Cortex of kidney (tissue), 1 donor: ENCODE measurements around the gene VOPP1.

Experiments
- DNase-seq: peaks from one replicate; lab custom pipeline; 2025; lab: John Stamatoyannopoulos, UW

Gene VOPP1

GRCh38 chr7:55576753-55577152, 4.5 kb upstream of the VOPP1 start:
- DNase-seq: no peak

- no peak for DNase-seq
Observed at GRCh38 chr7:55575733-55576132, 3.4 kb upstream of the VOPP1 start.

GRCh38 chr7:55575098-55575497, 2.8 kb upstream of the VOPP1 start:
- no peak for DNase-seq

- DNase-seq: no peak
Observed at GRCh38 chr7:55574051-55574717, 1.9 kb upstream of the VOPP1 start.

GRCh38 chr7:55573234-55573900, 1.1 kb upstream of the VOPP1 start:
- no peak for DNase-seq

GRCh38 chr7:55571511-55572377, 558 bp downstream of the VOPP1 start:
- no peak for DNase-seq

GRCh38 chr7:55570939-55571338, 1.4 kb downstream of the VOPP1 start:
- DNase-seq: no peak

- no peak for DNase-seq
Observed at GRCh38 chr7:55570218-55570873, 2.0 kb downstream of the VOPP1 start.

GRCh38 chr7:55569797-55570196, 2.5 kb downstream of the VOPP1 start:
- DNase-seq: no peak

GRCh38 chr7:55569269-55569663, 3.0 kb downstream of the VOPP1 start:
- no peak for DNase-seq

GRCh38 chr7:55568613-55569268, 3.6 kb downstream of the VOPP1 start:
- no peak for DNase-seq

- DNase-seq: no peak
Observed at GRCh38 chr7:55567571-55567970, 4.7 kb downstream of the VOPP1 start.

GRCh38 chr7:55565681-55566080, 6.6 kb downstream of the VOPP1 start:
- DNase-seq: no peak

- DNase-seq: no peak
Observed at GRCh38 chr7:55563596-55564325, 8.5 kb downstream of the VOPP1 start.

GRCh38 chr7:55561690-55562089, 10.6 kb downstream of the VOPP1 start:
- DNase-seq: no peak

GRCh38 chr7:55558962-55559920, 13.1 kb downstream of the VOPP1 start:
- DNase-seq: no peak

GRCh38 chr7:55557666-55558188, 14.6 kb downstream of the VOPP1 start:
- no peak for DNase-seq

GRCh38 chr7:55556492-55556891, 15.8 kb downstream of the VOPP1 start:
- DNase-seq: no peak

- no peak for DNase-seq
Observed at GRCh38 chr7:55556031-55556430, 16.3 kb downstream of the VOPP1 start.

- no peak for DNase-seq
Observed at GRCh38 chr7:55555160-55555559, 17.1 kb downstream of the VOPP1 start.
